ENCODE results near the gene TMEM106B.

GRCh38 chr7:12269100-12269895, 58.2 kb downstream of the TMEM106B start:
- TF ChIP-seq POLR2AphosphoS5 (IDR thresholded peaks at IDR 0.05; ENCODE audit: low read depth, low read length) = no peak
- no peak for TF ChIP-seq TAF1 (IDR thresholded peaks at IDR 0.05; ENCODE audit: borderline replicate concordance, low read depth, low read length)

All from GM12892 (cell line).